Gastrocnemius medialis (tissue), 4 donors: Measurements from ENCODE around the gene NSUN5. TPM values are rescaled to one million over a fixed set of nuclear protein-coding genes. Genes with fewer than 3 reads are reported as not detected.

Experiments
- ATAC-seq, 2 donors: fragments of 150-250 bp; one replicate each; pipeline ENCODE4 v1.9.1; 2016
- DNase-seq, 2 donors: peaks; one replicate each; pipeline ENCODE4 v3.0.0-alpha.2; 2019
- H3K27ac ChIP-seq, 4 donors: fragments of 200-600 bp; sonication (generic); 1 replicate in 1 of 4; 2 replicates in 3 of 4; pipeline ENCODE4 v1.5.1; 2016 to 2018; ENCODE audit warnings: mild to moderate bottlenecking in 2 of 4, moderate library complexity in 1 of 4
- H3K27me3 ChIP-seq, 3 donors: fragments of 200-600 bp; sonication (generic) in 2 of 3; 1 replicate in 1 of 3; 2 replicates in 2 of 3; pipeline versions ENCODE4 v1.5.1 to v1.6.0; 2016 to 2019; ENCODE audit warnings: mild to moderate bottlenecking in 1 of 3, moderate library complexity in 1 of 3
- H3K36me3 ChIP-seq, 2 donors: fragments of 200-600 bp; sonication (generic) in 1 of 2; one replicate each; pipeline ENCODE4 v1.5.1; 2017 to 2018
- H3K4me1 ChIP-seq, 2 donors: fragments of 200-600 bp; sonication (generic) in 1 of 2; one replicate each; pipeline ENCODE4 v1.5.1; 2016 to 2017; ENCODE audit warnings: mild to moderate bottlenecking in 2 of 2
- H3K4me3 ChIP-seq, 4 donors: fragments of 200-600 bp; sonication (generic) in 3 of 4; 1 replicate in 1 of 4; 2 replicates in 3 of 4; pipeline ENCODE4 v1.5.1; 2016 to 2019; ENCODE audit warnings: mild to moderate bottlenecking in 2 of 4
- H3K9me3 ChIP-seq, 3 donors: fragments of 200-600 bp; sonication (generic) in 2 of 3; 1 replicate in 1 of 3; 2 replicates in 2 of 3; pipeline ENCODE4 v1.5.1; 2016 to 2019
- POLR2A ChIP-seq, 2 donors: fragments of 450-650 bp; IDR thresholded peaks; one replicate each; pipeline ENCODE4 v1.6.1; 2017; ENCODE audit warnings: antibody characterized with exemption in 2 of 2, mild to moderate bottlenecking in 2 of 2, moderate library complexity in 2 of 2
- in situ Hi-C, 4 donors: fragments of 200-750 bp; cut with MboI; loops; one replicate each; pipeline versions ENCODE4 v1.15.0 to v1.8.0; 2017; ENCODE audit warnings: low sequenced_read_pairs in 4 of 4
- intact Hi-C: fragments of 100-400 bp; cut with DNase I; formaldehyde crosslinking; loops from one replicate; pipeline ENCODE4 v1.15.1; 2023; ENCODE audit warnings: low total_unique reads
- total RNA-seq, 4 donors: library from RNA; depleted of rRNA; stranded (reverse); fragments of >200 nt; gene quantifications; one replicate each; pipeline versions ENCODE4 v1.1.0 to v1.2.3, GENCODE V29; 2016
- TF ChIP-seq, protein P1 (sequence below), 5 experiments: fragments of 450-650 bp in 3 of 5; fragments of 200-600 bp in 2 of 5; sonication (generic) in 2 of 5; IDR thresholded peaks in 4 of 5; conservative IDR thresholded peaks in 1 of 5; 1 replicate in 4 of 5; 2 replicates in 1 of 5; pipeline ENCODE4 v1.5.1; 2016 to 2019; ENCODE audit warnings: antibody characterized with exemption in 5 of 5, mild to moderate bottlenecking in 3 of 5, moderate library complexity in 3 of 5

Gene NSUN5
- total RNA-seq, 4 donors from 2014 or later = 35.2 to 48.3 (median 38.9) TPM

DNA sequence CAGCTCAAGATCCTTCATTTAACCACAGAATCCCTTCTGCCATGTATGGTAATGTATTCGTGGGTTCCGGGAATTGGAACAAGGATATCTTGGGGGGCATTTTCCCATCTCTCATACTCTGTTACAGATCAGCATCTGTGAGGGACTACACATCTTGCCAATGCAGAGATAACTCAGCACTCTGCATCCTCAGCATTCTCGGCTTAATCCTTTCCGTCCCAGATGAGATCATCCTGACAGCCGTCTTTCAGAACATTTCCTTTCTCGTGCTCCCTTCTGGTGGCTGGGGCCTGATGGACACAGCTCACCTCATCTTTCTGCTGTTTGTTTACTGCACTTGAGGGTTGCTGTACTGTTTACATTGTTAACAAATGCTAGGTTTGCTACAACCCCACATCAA lies 44.6 kb upstream of the NSUN5 start:
- no peak overlapping the region for H3K4me3 ChIP-seq
- no peaks in the 10 kb centered on the region for H3K36me3 ChIP-seq
- DNase-seq (no peak), ATAC-seq (no peak)
- in situ Hi-C loops = no loop called here
- H3K4me1 ChIP-seq = peaks cover 4 to 12% of the 10 kb centered on the region in 2 donors
- H3K27me3 ChIP-seq = no peaks in the 10 kb centered on the region
- H3K27ac ChIP-seq = no peak overlapping the region
- H3K9me3 ChIP-seq = no peaks in the 10 kb centered on the region
- TF ChIP-seq POLR2A (IDR thresholded peaks at IDR 0.05) = no peak
- TF ChIP-seq, protein P1, sequence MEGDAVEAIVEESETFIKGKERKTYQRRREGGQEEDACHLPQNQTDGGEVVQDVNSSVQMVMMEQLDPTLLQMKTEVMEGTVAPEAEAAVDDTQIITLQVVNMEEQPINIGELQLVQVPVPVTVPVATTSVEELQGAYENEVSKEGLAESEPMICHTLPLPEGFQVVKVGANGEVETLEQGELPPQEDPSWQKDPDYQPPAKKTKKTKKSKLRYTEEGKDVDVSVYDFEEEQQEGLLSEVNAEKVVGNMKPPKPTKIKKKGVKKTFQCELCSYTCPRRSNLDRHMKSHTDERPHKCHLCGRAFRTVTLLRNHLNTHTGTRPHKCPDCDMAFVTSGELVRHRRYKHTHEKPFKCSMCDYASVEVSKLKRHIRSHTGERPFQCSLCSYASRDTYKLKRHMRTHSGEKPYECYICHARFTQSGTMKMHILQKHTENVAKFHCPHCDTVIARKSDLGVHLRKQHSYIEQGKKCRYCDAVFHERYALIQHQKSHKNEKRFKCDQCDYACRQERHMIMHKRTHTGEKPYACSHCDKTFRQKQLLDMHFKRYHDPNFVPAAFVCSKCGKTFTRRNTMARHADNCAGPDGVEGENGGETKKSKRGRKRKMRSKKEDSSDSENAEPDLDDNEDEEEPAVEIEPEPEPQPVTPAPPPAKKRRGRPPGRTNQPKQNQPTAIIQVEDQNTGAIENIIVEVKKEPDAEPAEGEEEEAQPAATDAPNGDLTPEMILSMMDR (IDR thresholded peaks at IDR 0.05 in 4 of 5, conservative IDR thresholded peaks at IDR 0.05 in 1 of 5) = no peak
- intact Hi-C loops = no loop called here

DNA sequence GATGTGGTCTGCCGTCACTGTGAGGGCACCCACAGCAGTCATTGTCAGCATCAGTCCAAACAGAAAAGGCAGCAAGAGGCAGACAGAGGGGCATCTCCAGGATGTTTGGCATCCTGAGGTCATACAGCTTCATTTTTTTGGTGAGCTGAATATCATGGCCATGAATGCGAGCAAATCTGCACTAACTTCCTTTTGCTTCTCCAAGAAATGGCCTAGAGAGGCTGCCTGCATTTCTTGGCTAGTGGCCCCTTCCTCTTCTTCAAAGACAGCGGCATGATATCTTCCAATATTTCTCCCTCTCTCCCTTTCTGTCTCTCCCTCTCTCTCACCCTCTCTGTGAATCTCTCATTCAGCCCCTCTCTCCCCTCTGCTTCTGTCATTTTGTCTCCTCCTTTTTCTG lies 44.2 kb upstream of the NSUN5 start:
- no peak for DNase-seq
- intact Hi-C loops = no loop called here
- H3K27ac ChIP-seq = no peak overlapping the region
- no peak for TF ChIP-seq POLR2A (IDR thresholded peaks at IDR 0.05)
- TF ChIP-seq, protein P1 (IDR thresholded peaks at IDR 0.05 in 4 of 5, conservative IDR thresholded peaks at IDR 0.05 in 1 of 5) = no peak
- no peaks in the 10 kb centered on the region for H3K9me3 ChIP-seq
- H3K36me3 ChIP-seq = no peaks in the 10 kb centered on the region
- in situ Hi-C loops = no loop called here
- ATAC-seq = no peak
- H3K4me1 ChIP-seq = peaks cover 4 to 8% of the 10 kb centered on the region in 2 donors
- no peak overlapping the region for H3K4me3 ChIP-seq
- H3K27me3 ChIP-seq = no peaks in the 10 kb centered on the region

DNA sequence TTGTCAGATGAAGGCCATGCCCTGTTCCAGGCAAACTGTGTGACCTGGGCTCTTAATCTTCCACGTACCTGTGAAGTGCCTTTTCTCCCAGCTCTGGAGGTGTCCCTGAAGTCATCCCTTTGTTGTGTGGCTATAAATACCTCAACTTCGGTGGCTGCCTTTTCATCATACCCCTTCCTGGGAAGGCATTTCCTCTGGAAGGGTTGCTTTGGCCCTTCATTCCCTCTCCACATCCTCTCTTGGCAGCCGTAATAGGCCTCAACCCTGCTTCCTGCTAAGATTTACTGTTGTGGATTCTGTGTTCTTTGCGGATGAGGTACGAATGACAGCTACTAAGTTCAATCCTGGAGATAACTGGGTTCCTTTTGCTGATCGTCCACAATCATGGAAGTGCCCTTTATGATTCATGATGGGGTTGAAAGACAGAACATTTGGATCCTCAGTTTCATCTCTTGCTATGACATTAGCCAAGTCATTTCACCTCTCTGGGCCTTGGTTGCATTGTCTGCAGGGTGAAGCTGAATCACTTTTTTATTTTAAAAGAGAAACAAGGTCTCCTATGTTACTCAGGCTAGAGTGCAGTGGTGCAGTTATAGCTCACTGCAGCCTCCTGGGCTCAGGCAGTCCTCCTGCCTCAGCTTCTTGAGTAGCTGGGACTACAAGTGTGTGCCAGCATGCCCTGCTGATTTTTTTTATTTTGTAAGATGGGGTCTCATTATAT lies 43.0 kb upstream of the NSUN5 start:
- H3K4me1 ChIP-seq = peaks cover 4 to 8% of the 10 kb centered on the region in 2 donors
- ATAC-seq = no peak
- in situ Hi-C loops (no loop called here), intact Hi-C loops (no loop called here)
- DNase-seq = no peak
- H3K9me3 ChIP-seq = no peaks in the 10 kb centered on the region
- no peak overlapping the region for H3K4me3 ChIP-seq
- H3K36me3 ChIP-seq = no peaks in the 10 kb centered on the region
- no peaks in the 10 kb centered on the region for H3K27me3 ChIP-seq
- no peak overlapping the region for H3K27ac ChIP-seq
- TF ChIP-seq, protein P1 (IDR thresholded peaks at IDR 0.05 in 4 of 5, conservative IDR thresholded peaks at IDR 0.05 in 1 of 5) = no peak
- TF ChIP-seq POLR2A (IDR thresholded peaks at IDR 0.05) = no peak

DNA sequence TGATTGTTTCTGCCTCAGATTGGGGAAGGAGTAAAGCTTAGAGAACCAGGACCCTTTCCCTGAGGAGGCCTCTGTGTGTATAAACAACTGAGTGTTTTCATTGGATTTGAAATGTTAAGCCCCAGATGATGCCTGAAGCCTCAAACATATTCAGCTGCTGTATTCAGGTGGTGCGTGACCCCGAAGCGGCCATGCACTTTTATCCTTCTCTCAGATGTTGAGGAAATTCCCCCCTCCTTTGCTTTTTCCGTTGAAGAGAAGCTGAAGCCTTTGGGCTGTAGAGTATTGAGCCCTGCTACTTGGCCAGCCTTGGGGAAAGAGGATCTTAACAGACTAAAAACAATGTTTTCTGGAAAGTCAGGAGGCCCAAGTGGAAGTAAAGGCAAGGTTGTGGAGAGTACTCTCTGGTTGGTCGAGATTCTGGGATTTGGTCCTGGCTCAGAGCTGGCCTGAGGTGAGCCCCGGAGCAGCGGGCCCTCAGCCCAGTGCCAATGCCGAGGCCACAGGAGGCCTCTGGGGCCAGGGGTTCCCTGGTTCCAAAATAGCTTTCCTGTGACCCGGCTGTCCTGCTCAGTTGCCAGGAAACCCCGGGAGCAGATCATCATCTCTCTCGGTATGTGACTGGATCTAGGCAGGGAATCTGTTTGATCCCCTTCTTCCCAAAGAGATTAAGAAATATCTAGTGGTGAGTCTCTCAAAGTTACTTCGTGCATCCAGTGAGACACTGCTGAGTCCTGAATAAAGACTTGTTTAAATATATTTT lies 41.9 kb upstream of the NSUN5 start:
- intact Hi-C loops (no loop called here), in situ Hi-C loops (no loop called here)
- Histone ChIP-seq H3K4me3 (no peak overlapping the region), H3K9me3 (no peaks in the 10 kb centered on the region), H3K27ac (peak overlapping the region in 1 of 4 donors; percentile 47), H3K36me3 (no peaks in the 10 kb centered on the region), H3K27me3 (no peaks in the 10 kb centered on the region), H3K4me1 (peaks cover 4 to 8% of the 10 kb centered on the region in 2 donors)
- ATAC-seq (no peak), DNase-seq (no peak)
- no peak for TF ChIP-seq POLR2A (IDR thresholded peaks at IDR 0.05)
- TF ChIP-seq, protein P1 (IDR thresholded peaks at IDR 0.05 in 4 of 5, conservative IDR thresholded peaks at IDR 0.05 in 1 of 5) = no peak
